SK-N-MC (cell line): ENCODE measurements around the gene CDC26.
A peak's percentile ranks its signal among the peaks of the same experiment; 100 is the strongest.

Experiments used
- DNase-seq: peaks from one replicate; pipeline ENCODE4 v3.0.0-alpha.2; 2011; ENCODE audit warnings: low read depth, low spot score
- H3K27ac ChIP-seq: fragments of 200-600 bp; sonication (generic); 2 replicates; pipeline ENCODE4 v1.5.1; 2016; ENCODE audit warnings: mixed run types
- H3K36me3 ChIP-seq: fragments of 200-600 bp; sonication (generic); 2 replicates; pipeline ENCODE4 v1.6.1; 2017; ENCODE audit warnings: antibody characterized with exemption, low read length, mixed read lengths; ENCODE audit not compliant: insufficient read depth
- H3K4me3 ChIP-seq: fragments of 200-600 bp; sonication (generic); 2 replicates; pipeline ENCODE4 v1.5.1; 2016
- H3K9ac ChIP-seq: fragments of 200-600 bp; sonication (generic); 2 replicates; pipeline ENCODE4 v1.8.0; 2017; ENCODE audit warnings: mixed run types, mixed read lengths; ENCODE audit not compliant: insufficient read length
- H3K9me3 ChIP-seq: fragments of 200-600 bp; sonication (generic); 2 replicates; pipeline ENCODE4 v1.6.1; 2017; ENCODE audit warnings: low read depth, mild to moderate bottlenecking, antibody characterized with exemption, low read length, moderate library complexity, mixed read lengths
- EZH2 ChIP-seq: fragments of 200-600 bp; sonication (generic); IDR thresholded peaks from one replicate; pipeline ENCODE4 v1.6.1; 2017; ENCODE audit warnings: antibody characterized with exemption
- FOXP2 ChIP-seq: optimal IDR thresholded peaks from 2 replicates; pipeline ENCODE3; 2011; ENCODE audit warnings: mild to moderate bottlenecking, moderate library complexity; ENCODE audit not compliant: insufficient read depth; ENCODE audit errors: extremely low read length, control extremely low read depth
- POLR2AphosphoS5 ChIP-seq: IDR thresholded peaks from 2 replicates; pipeline ENCODE4 v1.6.1; 2012; ENCODE audit warnings: mild to moderate bottlenecking, low read depth, low read length, borderline replicate concordance

CDC26 gene

DNA sequence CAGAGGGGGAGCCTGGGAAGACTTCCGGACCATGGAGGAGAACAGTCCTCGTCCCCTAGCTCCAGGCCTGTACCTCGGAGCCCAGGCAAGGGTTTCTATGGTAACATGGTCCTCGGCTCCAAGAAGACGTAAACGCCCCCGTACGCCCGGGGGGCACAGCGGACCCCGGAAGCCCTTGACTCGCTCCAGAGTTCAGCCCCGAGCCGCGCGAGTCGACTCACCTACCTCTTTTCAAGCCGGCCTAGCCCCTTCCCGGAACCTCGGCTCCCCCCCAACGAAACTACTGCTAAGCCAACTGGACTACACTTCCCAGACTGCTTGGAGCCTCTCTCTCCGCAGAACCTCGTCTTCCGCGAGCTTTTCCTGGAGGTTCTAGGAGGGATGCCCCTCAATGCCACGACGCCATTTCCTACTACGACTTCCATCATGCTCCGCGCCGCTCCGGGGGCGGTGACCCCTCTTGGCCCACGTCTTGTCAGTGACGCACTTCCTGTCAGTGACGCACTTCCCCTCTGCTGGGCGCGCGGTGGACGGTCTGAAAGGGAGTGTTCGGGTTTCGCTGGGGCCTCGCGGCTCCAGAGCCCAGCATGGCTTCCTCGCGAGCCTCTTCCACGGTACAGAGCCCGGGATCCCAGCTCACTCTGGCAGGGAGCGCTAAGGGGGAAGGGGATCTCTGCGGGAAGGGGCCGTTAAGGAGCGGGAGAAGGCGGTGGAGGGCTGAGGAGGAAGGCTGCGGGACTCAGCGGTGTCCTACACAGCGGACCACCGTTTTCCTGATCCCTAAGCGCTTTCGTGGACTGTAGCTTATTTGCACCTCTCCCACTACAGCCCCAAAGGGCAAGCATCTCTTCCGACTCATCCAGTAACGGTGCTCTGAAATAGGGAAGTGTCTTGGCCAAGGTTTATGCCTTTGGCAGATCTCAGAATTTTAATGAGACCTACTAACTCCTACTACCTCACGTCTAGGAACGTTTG lies at the start of gene CDC26, which contains the start of gene PRPF4:
TSS of gene CDC26 (minus strand) at position 416 of the 975 bp plus-strand sequence. CDS start 3,065 bp downstream, outside the sequence.
TSS of gene PRPF4 (plus strand) at position 502 of the 975 bp plus-strand sequence. CDS start at position 588, 86 bp downstream.
- H3K36me3 ChIP-seq = peaks cover 61% of the 10 kb centered on the region
- H3K9me3 ChIP-seq = no peaks in the 10 kb centered on the region
- peak within 1 kb of the TSS; percentile 22 for H3K27ac ChIP-seq
- DNase-seq = peak; percentile 94
- TF ChIP-seq EZH2 (no peak), FOXP2 (peak; percentile 85), POLR2AphosphoS5 (peak; percentile 99)
- H3K4me3 ChIP-seq = peak within 1 kb of the TSS; percentile 94
- peak within 1 kb of the TSS; percentile 94 for H3K9ac ChIP-seq

DNA sequence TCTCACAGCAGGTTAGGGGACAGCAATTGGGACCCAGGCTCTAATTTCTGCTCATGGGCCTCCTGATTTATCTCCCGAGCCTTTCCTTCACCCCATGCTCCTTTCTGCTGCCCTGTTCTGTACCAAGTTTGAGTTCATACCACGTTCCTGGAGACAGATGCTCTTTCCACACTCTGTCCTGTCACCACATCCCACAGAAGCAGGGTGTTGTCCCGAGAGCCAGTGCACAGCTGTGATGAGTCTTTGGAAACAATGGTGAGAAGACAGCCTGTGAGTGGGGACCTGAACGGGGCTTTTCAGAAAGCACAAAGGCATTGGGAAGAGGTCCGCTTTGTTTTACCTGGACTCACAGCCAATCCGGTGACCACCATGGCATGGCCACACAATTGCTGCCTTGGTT lies 47.3 kb upstream of the CDC26 start:
- Histone ChIP-seq H3K9ac (no peak overlapping the region), H3K9me3 (no peaks in the 10 kb centered on the region), H3K4me3 (no peak overlapping the region), H3K27ac (no peak overlapping the region), H3K36me3 (no peaks in the 10 kb centered on the region)
- TF ChIP-seq EZH2 = no peak
- TF ChIP-seq POLR2AphosphoS5 = no peak
- TF ChIP-seq FOXP2 = no peak
- no peak for DNase-seq

DNA sequence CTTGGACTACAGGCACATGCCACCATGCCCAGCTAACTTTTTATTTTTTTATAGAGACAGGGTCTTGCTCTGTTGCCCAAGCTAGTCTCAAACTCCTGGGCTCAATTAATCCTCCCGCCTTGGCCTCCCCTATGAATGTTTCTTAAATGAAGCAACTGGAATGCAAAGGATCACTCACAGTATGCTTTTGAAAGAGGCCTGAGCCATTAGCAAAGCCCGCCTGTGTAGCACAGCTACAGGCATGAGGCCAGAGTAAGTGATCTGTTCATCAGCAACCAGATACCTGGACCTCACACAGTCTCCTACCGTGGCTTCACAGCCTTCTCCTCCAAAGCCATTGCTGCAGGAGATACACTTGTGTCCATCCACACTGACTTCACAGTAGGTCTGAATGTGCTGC lies 44.7 kb upstream of the CDC26 start:
- no peak for TF ChIP-seq EZH2
- no peak for TF ChIP-seq FOXP2
- TF ChIP-seq POLR2AphosphoS5 = no peak
- H3K27ac ChIP-seq = no peak overlapping the region
- no peaks in the 10 kb centered on the region for H3K9me3 ChIP-seq
- no peak overlapping the region for H3K4me3 ChIP-seq
- H3K36me3 ChIP-seq = no peaks in the 10 kb centered on the region
- H3K9ac ChIP-seq = no peak overlapping the region
- DNase-seq = no peak

DNA sequence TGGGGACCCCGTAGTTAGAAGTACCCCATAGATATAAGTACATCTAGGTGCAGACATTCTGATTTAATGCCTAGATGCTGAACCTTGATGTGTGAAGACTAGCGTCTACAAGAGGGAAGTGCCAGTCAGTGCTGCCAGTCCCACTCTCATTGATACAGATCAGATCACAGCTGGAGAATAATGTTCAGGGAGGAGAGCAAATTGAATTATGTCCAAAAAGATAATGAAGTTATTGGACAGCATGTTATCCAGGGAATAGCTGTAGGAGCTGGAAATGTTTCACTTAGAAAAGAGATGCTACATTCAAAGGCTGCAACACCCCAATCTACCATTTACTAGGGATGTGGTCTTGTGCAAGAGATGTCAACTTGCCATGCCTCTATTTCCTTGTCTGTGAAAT lies 43.7 kb upstream of the CDC26 start:
- TF ChIP-seq FOXP2 = no peak
- TF ChIP-seq EZH2 = no peak
- TF ChIP-seq POLR2AphosphoS5 = no peak
- DNase-seq = no peak
- H3K9ac ChIP-seq = no peak overlapping the region
- H3K9me3 ChIP-seq = no peaks in the 10 kb centered on the region
- H3K27ac ChIP-seq = no peak overlapping the region
- no peaks in the 10 kb centered on the region for H3K36me3 ChIP-seq
- no peak overlapping the region for H3K4me3 ChIP-seq

DNA sequence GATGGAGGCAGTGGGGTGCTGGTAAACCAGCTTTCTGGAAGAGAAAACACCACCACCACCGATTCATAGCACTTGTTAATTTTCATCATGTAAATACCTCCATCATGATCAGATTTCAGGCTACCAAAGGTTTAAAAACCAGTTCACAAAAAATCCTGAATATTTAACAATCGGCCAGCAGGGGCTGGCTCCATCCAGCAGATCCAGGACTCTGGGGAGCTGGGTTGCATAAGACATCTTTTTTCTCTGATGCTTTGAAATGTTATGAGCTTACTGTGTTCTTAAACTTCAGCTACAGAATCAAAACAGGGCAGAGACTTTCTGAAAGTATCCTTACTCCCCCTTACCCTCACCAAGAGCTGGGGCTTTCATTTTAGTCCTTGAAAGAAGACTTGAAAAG lies 42.4 kb upstream of the CDC26 start:
- no peak for DNase-seq
- TF ChIP-seq EZH2 (no peak), POLR2AphosphoS5 (no peak), FOXP2 (no peak)
- Histone ChIP-seq H3K4me3 (no peak overlapping the region), H3K9me3 (no peaks in the 10 kb centered on the region), H3K27ac (no peak overlapping the region), H3K36me3 (no peaks in the 10 kb centered on the region), H3K9ac (no peak overlapping the region)

DNA sequence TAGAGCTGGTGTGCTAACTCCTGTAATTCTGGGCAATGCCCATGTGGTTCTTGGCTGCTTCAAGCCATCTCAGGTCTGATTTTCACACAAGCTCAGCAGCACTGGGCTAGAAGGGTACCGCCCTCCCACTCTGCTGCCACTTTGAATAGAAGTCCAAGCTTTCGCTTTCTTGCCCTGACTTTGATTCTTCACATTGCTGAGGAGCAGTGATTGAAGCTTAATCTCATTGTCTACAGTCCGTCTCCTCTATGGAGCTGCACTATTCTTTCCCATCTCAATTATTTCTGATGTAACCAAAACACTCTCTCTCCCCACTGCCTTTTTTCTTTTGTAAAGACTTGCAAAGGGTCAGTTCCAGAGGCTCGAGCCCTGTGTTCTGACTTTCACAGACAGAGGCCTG lies 40.7 kb upstream of the CDC26 start:
- no peak for TF ChIP-seq EZH2
- no peak for TF ChIP-seq POLR2AphosphoS5
- TF ChIP-seq FOXP2 = no peak
- H3K36me3 ChIP-seq = no peaks in the 10 kb centered on the region
- no peaks in the 10 kb centered on the region for H3K9me3 ChIP-seq
- H3K27ac ChIP-seq = no peak overlapping the region
- H3K4me3 ChIP-seq = no peak overlapping the region
- no peak for DNase-seq
- no peak overlapping the region for H3K9ac ChIP-seq

DNA sequence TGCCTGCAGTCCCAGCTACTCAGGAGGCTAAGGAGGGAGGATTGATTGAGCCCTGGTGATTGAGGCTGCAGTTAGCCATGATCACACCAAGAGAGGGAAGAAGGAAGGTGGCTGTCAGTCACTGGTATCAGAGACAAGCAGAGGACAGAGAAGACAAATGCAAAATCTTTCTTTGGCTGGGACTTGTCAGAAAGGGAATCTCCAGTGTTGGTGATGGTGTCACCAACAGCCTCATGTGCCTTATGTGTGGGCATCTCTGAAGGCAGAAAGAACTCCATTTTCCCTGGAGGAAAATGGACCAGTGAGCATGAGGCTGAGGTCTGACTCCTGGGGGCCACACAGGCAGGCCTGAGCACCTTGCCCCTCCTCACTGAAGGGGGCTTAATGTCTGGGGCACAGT lies 39.9 kb upstream of the CDC26 start:
- DNase-seq = no peak
- Histone ChIP-seq H3K9ac (no peak overlapping the region), H3K36me3 (no peaks in the 10 kb centered on the region), H3K4me3 (no peak overlapping the region), H3K27ac (no peak overlapping the region), H3K9me3 (no peaks in the 10 kb centered on the region)
- TF ChIP-seq FOXP2 (no peak), EZH2 (no peak), POLR2AphosphoS5 (no peak)

DNA sequence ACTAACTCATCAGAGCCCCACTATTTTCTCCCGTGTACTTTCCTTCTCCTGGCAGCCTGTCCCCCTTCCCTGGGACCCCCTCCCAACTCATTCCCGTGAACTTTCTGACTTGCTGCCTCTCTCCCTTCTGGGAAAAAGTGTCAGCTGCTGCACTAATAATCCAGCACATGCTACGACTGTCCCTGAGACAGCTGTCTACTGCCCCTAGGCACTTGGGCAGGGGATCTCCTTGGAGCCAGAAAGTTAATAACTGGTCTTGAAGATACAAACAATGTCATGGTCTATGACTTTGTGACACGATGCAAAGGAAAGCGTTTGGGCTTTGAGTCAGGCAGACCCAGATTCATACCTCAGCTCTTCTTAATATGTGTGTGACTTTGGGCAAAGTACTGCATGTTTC lies 37.9 kb upstream of the CDC26 start:
- no peak overlapping the region for H3K27ac ChIP-seq
- TF ChIP-seq FOXP2 (no peak), EZH2 (no peak), POLR2AphosphoS5 (no peak)
- H3K36me3 ChIP-seq = no peaks in the 10 kb centered on the region
- H3K4me3 ChIP-seq = no peak overlapping the region
- H3K9me3 ChIP-seq = no peaks in the 10 kb centered on the region
- no peak overlapping the region for H3K9ac ChIP-seq
- no peak for DNase-seq

DNA sequence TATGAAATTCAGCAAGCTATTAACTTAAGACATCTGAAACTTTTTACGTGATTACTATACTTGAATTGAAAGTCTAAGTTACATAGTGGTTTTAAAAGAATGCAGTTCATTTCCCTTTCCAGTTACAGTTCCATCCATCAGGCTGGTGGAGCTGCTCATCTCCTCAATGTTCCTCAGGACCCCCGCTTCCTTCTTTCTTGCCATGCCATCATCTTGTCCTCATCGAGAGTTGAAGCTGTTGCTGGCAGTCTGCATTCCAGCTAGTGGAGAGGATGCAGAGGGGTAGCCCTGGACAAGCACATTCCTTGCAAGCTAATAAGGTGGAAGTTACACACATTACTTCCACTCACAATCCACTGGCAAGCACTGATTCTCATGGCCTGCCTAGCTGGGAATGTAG lies 36.6 kb upstream of the CDC26 start:
- no peak for DNase-seq
- no peaks in the 10 kb centered on the region for H3K9me3 ChIP-seq
- H3K27ac ChIP-seq = no peak overlapping the region
- H3K4me3 ChIP-seq = no peak overlapping the region
- no peak overlapping the region for H3K9ac ChIP-seq
- H3K36me3 ChIP-seq = no peaks in the 10 kb centered on the region
- TF ChIP-seq FOXP2 (no peak), EZH2 (no peak), POLR2AphosphoS5 (no peak)
